Fibroblast of upper back skin (primary cell): ENCODE results near the gene XPNPEP3.
A peak's percentile ranks its signal among the peaks of the same experiment; 100 is the strongest.
"Not testable (repeated sequence)": the region's sequence is repeated elsewhere in the genome, so short reads cannot be mapped to it uniquely, and the experiment has no call there.

ENCODE experiments used
- DNase-seq: peaks from one replicate; pipeline ENCODE4 v3.0.0-alpha.2; 2013

XPNPEP3 gene

GRCh38 chr22:40862013-40862412, 5.1 kb downstream of the XPNPEP3 start, which contains the start of gene DNAJB7:
Gene DNAJB7, minus strand, starts transcription at chr22:40862113. Its CDS starts 119 bp downstream, at chr22:40861994.
- no peak for DNase-seq

GRCh38 chr22:40862537-40862936, 5.6 kb downstream of the XPNPEP3 start:
- DNase-seq: no peak

- DNase-seq: no peak
Observed at GRCh38 chr22:40867109-40867508, 10.2 kb downstream of the XPNPEP3 start.

GRCh38 chr22:40868379-40868778, 11.4 kb downstream of the XPNPEP3 start:
- not testable (repeated sequence) for DNase-seq

GRCh38 chr22:40874016-40874415, 17.1 kb downstream of the XPNPEP3 start:
- DNase-seq: no peak

- no peak for DNase-seq
Observed at GRCh38 chr22:40875111-40875510, 18.2 kb downstream of the XPNPEP3 start.

GRCh38 chr22:40876907-40877306, 20.0 kb downstream of the XPNPEP3 start:
- DNase-seq: no peak

- no peak for DNase-seq
Observed at GRCh38 chr22:40877488-40877887, 20.5 kb downstream of the XPNPEP3 start.

- no peak for DNase-seq
Observed at GRCh38 chr22:40878922-40879321, 22.0 kb downstream of the XPNPEP3 start.

GRCh38 chr22:40889116-40889515, 32.2 kb downstream of the XPNPEP3 start:
- no peak for DNase-seq

- DNase-seq: peak; percentile 30
Observed at GRCh38 chr22:40890881-40891280, 33.9 kb downstream of the XPNPEP3 start.

GRCh38 chr22:40894417-40894816, 37.5 kb downstream of the XPNPEP3 start:
- DNase-seq: no peak

- peak; percentile 75 for DNase-seq
Observed at GRCh38 chr22:40898850-40899357, 42.0 kb downstream of the XPNPEP3 start.

- no peak for DNase-seq
Observed at GRCh38 chr22:40904101-40904500, 47.2 kb downstream of the XPNPEP3 start.

- no peak for DNase-seq
Observed at GRCh38 chr22:40908895-40909294, 51.9 kb downstream of the XPNPEP3 start.

- peak; percentile 3 for DNase-seq
Observed at GRCh38 chr22:40911772-40912171, 54.8 kb downstream of the XPNPEP3 start.

- DNase-seq: not testable (repeated sequence)
Observed at GRCh38 chr22:40912987-40913386, 56.0 kb downstream of the XPNPEP3 start.

- DNase-seq: no peak
Observed at GRCh38 chr22:40919446-40919845, 62.5 kb downstream of the XPNPEP3 start.

GRCh38 chr22:40920526-40920925, 63.6 kb downstream of the XPNPEP3 start:
- DNase-seq: no peak

GRCh38 chr22:40922484-40923303, 65.7 kb downstream of the XPNPEP3 start:
- peak; percentile 61 for DNase-seq

- DNase-seq: no peak
Observed at GRCh38 chr22:40928657-40929056, 71.7 kb downstream of the XPNPEP3 start.

GRCh38 chr22:40932396-40932795, 75.4 kb downstream of the XPNPEP3 start:
- no peak for DNase-seq

GRCh38 chr22:40939202-40939601, 82.3 kb downstream of the XPNPEP3 start:
- DNase-seq: no peak

- DNase-seq: peak; percentile 99
Observed at GRCh38 chr22:40950962-40951794, 94.2 kb downstream of the XPNPEP3 start, which contains the start of gene RBX1. Gene RBX1, plus strand, starts transcription at chr22:40951378. Its CDS starts 21 bp downstream, at chr22:40951399.
